KMS-11 (cell line): ENCODE data around the gene NOL4L.

ENCODE experiments used
- H2AFZ ChIP-seq: fragments of 200-600 bp; sonication (generic); 2 replicates; pipeline ENCODE4 v1.6.1; 2016; ENCODE audit warnings: antibody characterized with exemption, mixed run types, low read depth
- H3K27ac ChIP-seq: fragments of 200-600 bp; sonication (generic); 2 replicates; pipeline ENCODE4 v1.6.1; 2016; ENCODE audit warnings: mild to moderate bottlenecking, mixed run types
- H3K27me3 ChIP-seq: fragments of 200-600 bp; sonication (generic); 2 replicates; pipeline ENCODE4 v1.6.1; 2017; ENCODE audit warnings: mild to moderate bottlenecking, low read depth, mixed run types, moderate library complexity; ENCODE audit not compliant: insufficient read depth
- H3K36me3 ChIP-seq: fragments of 200-600 bp; sonication (generic); 2 replicates; pipeline ENCODE4 v1.6.1; 2017; ENCODE audit warnings: mild to moderate bottlenecking, mixed run types; ENCODE audit not compliant: insufficient read depth
- H3K4me1 ChIP-seq: fragments of 200-600 bp; sonication (generic); 2 replicates; pipeline ENCODE4 v1.6.1; 2016; ENCODE audit warnings: mild to moderate bottlenecking, low read depth, mixed run types; ENCODE audit not compliant: poor library complexity, severe bottlenecking
- H3K4me2 ChIP-seq: fragments of 200-600 bp; sonication (generic); 2 replicates; pipeline ENCODE4 v1.7.0; 2016; ENCODE audit warnings: mild to moderate bottlenecking, mixed run types
- H3K4me3 ChIP-seq: fragments of 200-600 bp; sonication (generic); IDR thresholded peaks from 2 replicates; pipeline ENCODE4 v1.6.1; 2017; ENCODE audit warnings: low read depth, low read length, mixed read lengths; ENCODE audit not compliant: insufficient read depth
- H3K79me2 ChIP-seq: fragments of 200-600 bp; sonication (generic); 2 replicates; pipeline ENCODE4 v1.6.1; 2016; ENCODE audit warnings: low read depth, mixed run types; ENCODE audit not compliant: insufficient read depth
- H3K9ac ChIP-seq: fragments of 200-600 bp; sonication (generic); 2 replicates; pipeline ENCODE4 v1.6.1; 2016; ENCODE audit warnings: mild to moderate bottlenecking, mixed run types
- H4K20me1 ChIP-seq: fragments of 200-600 bp; sonication (generic); 2 replicates; pipeline ENCODE4 v1.6.1; 2016; ENCODE audit warnings: mild to moderate bottlenecking, mixed run types; ENCODE audit not compliant: insufficient read depth
- CTCF ChIP-seq: fragments of 200-600 bp; sonication (generic); conservative IDR thresholded peaks from 2 replicates; pipeline ENCODE4 v1.6.1; 2017; ENCODE audit warnings: low read depth, mild to moderate bottlenecking, antibody characterized with exemption, low read length, moderate library complexity, mixed read lengths

NOL4L gene

GRCh38 chr20:32515631-32516101, 69.5 kb downstream of the NOL4L start:
- Histone ChIP-seq H3K4me3 (no peak overlapping the region), H3K79me2 (no peaks in the 10 kb centered on the region), H3K27me3 (no peaks in the 10 kb centered on the region), H3K9ac (no peak overlapping the region), H2AFZ (no peak overlapping the region), H3K4me1 (peaks cover 11% of the 10 kb centered on the region), H3K4me2 (no peak overlapping the region), H4K20me1 (no peaks in the 10 kb centered on the region), H3K27ac (no peak overlapping the region), H3K36me3 (no peaks in the 10 kb centered on the region)
- no peak for TF ChIP-seq CTCF

GRCh38 chr20:32514760-32515159, 70.4 kb downstream of the NOL4L start:
- Histone ChIP-seq H3K79me2 (no peaks in the 10 kb centered on the region), H3K4me1 (peaks cover 20% of the 10 kb centered on the region), H3K9ac (no peak overlapping the region), H2AFZ (no peak overlapping the region), H3K4me3 (no peak overlapping the region), H4K20me1 (no peaks in the 10 kb centered on the region), H3K4me2 (no peak overlapping the region), H3K36me3 (no peaks in the 10 kb centered on the region), H3K27me3 (no peaks in the 10 kb centered on the region), H3K27ac (no peak overlapping the region)
- no peak for TF ChIP-seq CTCF

- no peak overlapping the region for H3K4me2 ChIP-seq
- peaks cover 33% of the 10 kb centered on the region for H3K4me1 ChIP-seq
- no peak overlapping the region for H3K4me3 ChIP-seq
- no peak overlapping the region for H3K27ac ChIP-seq
- no peaks in the 10 kb centered on the region for H3K79me2 ChIP-seq
- no peak overlapping the region for H2AFZ ChIP-seq
- no peaks in the 10 kb centered on the region for H3K36me3 ChIP-seq
- H4K20me1 ChIP-seq, result no peaks in the 10 kb centered on the region
- TF ChIP-seq CTCF, result no peak
- no peak overlapping the region for H3K9ac ChIP-seq
- no peaks in the 10 kb centered on the region for H3K27me3 ChIP-seq
These were observed 71.9 kb downstream of the NOL4L start for GRCh38 chr20:32513031-32513866.

GRCh38 chr20:32512047-32512385, 73.1 kb downstream of the NOL4L start:
- Histone ChIP-seq H3K27me3 (no peaks in the 10 kb centered on the region), H3K4me3 (no peak overlapping the region), H3K9ac (no peak overlapping the region), H2AFZ (no peak overlapping the region), H4K20me1 (no peaks in the 10 kb centered on the region), H3K4me1 (peaks cover 45% of the 10 kb centered on the region), H3K27ac (no peak overlapping the region), H3K79me2 (no peaks in the 10 kb centered on the region), H3K36me3 (no peaks in the 10 kb centered on the region), H3K4me2 (no peak overlapping the region)
- TF ChIP-seq CTCF, result no peak
